Measurements from ENCODE around the gene NUDT13.

- TF ChIP-seq POLR2AphosphoS5 (IDR thresholded peaks at IDR 0.05; ENCODE audit: low read depth, low read length) (no peak), POLR2A (IDR thresholded peaks at IDR 0.05; ENCODE audit: low read depth, low read length) (no peak), TAF1 (IDR thresholded peaks at IDR 0.05; ENCODE audit: borderline replicate concordance, low read depth, low read length) (no peak)
Observed at GRCh38 chr10:73141603-73142002, 31.3 kb downstream of the NUDT13 start.
